H1 (cell line): Measurements from ENCODE around the gene KIAA0319L. TPM values are rescaled to one million over a fixed set of nuclear protein-coding genes. Genes with fewer than 3 reads are reported as not detected.

Experiments
- CTCF ChIA-PET: fragments of 300-600 bp; sonication (Branson Sonifier 250); formaldehyde crosslinking; loops from one replicate; lab custom pipeline; 2021; ENCODE audit not compliant: partially characterized antibody; lab: Charles Lee
- POLR2A ChIA-PET: fragments of 300-600 bp; sonication (Branson Sonifier 250); formaldehyde crosslinking; loops from one replicate; lab custom pipeline; 2021; ENCODE audit warnings: inconsistent platforms; ENCODE audit not compliant: partially characterized antibody; lab: Charles Lee
- DNase-seq, 2 experiments: peaks; one replicate each; pipeline versions ENCODE4 v3.0.0 to v3.0.0-alpha.2; 2010 to 2022; ENCODE audit warnings: low spot score in 2 of 2, low read depth in 1 of 2, mixed read lengths in 1 of 2
- FAIRE-seq: peaks from 2 replicates; lab custom pipeline; 2011; peaks lifted over from hg19 to GRCh38; lab: Jason Lieb, UNC
- H2AFZ ChIP-seq: 2 replicates; pipeline ENCODE4 v1.8.1; 2012; ENCODE audit warnings: low read length, inconsistent platforms
- H2AK5ac ChIP-seq: 2 replicates; pipeline ENCODE4 v1.6.1; 2013; ENCODE audit warnings: low read depth, low read length
- H2BK120ac ChIP-seq: replicated peaks from 2 replicates; pipeline ENCODE3; 2013; ENCODE audit warnings: low read depth, low read length, inconsistent platforms
- H2BK12ac ChIP-seq: 2 replicates; pipeline ENCODE4 v1.6.1; 2013; ENCODE audit warnings: low read depth, low read length
- H2BK15ac ChIP-seq: 2 replicates; pipeline ENCODE4 v1.6.1; 2013; ENCODE audit warnings: low read length
- H2BK20ac ChIP-seq: 2 replicates; pipeline ENCODE4 v1.6.1; 2013; ENCODE audit warnings: low read length
- H2BK5ac ChIP-seq: 2 replicates; pipeline ENCODE4 v1.6.1; 2013; ENCODE audit warnings: low read depth, low read length
- H3K14ac ChIP-seq: 2 replicates; pipeline ENCODE4 v1.6.1; 2013; ENCODE audit warnings: inconsistent platforms; ENCODE audit not compliant: insufficient read length
- H3K18ac ChIP-seq: 2 replicates; pipeline ENCODE4 v1.6.1; 2013; ENCODE audit warnings: low read length; ENCODE audit errors: extremely low read depth
- H3K23ac ChIP-seq: 2 replicates; pipeline ENCODE4 v1.6.1; 2013; ENCODE audit warnings: inconsistent platforms; ENCODE audit not compliant: insufficient read length
- H3K23me2 ChIP-seq: 2 replicates; pipeline ENCODE4 v1.6.1; 2013; ENCODE audit warnings: low read depth, low read length
- H3K27ac ChIP-seq: 2 replicates; pipeline ENCODE4 v1.6.1; 2011; ENCODE audit warnings: low read depth, low read length, inconsistent platforms
- H3K27me3 ChIP-seq, 4 experiments: replicated peaks in 1 of 4; 1 replicate in 1 of 4; 2 replicates in 3 of 4; pipeline versions ENCODE4 v1.6.1 to v1.8.1; 2011 to 2013; ENCODE audit warnings: low read length in 3 of 4, mild to moderate bottlenecking in 3 of 4, inconsistent platforms in 2 of 4, mixed read lengths in 2 of 4, moderate library complexity in 1 of 4; ENCODE audit not compliant: control insufficient read depth in 3 of 4, insufficient read depth in 3 of 4; ENCODE audit errors: extremely low read depth in 1 of 4
- H3K36me3 ChIP-seq, 4 experiments: 2 replicates each; pipeline versions ENCODE4 v1.6.1 to v1.8.1; 2011 to 2013; ENCODE audit warnings: mild to moderate bottlenecking in 4 of 4, low read length in 3 of 4, moderate library complexity in 2 of 4, control low read depth in 1 of 4, inconsistent platforms in 1 of 4; ENCODE audit not compliant: insufficient read depth in 4 of 4, control insufficient read depth in 2 of 4
- H3K4ac ChIP-seq: replicated peaks from 2 replicates; pipeline ENCODE3; 2013; ENCODE audit warnings: low read length, low read depth, mixed read lengths, inconsistent platforms; ENCODE audit not compliant: insufficient read length
- H3K4me1 ChIP-seq, 4 experiments: replicated peaks in 1 of 4; 1 replicate in 1 of 4; 2 replicates in 3 of 4; pipeline versions ENCODE4 v1.6.1 to v1.8.1; 2011 to 2013; ENCODE audit warnings: low read length in 3 of 4, inconsistent platforms in 2 of 4, mixed read lengths in 1 of 4; ENCODE audit not compliant: insufficient read depth in 4 of 4, control insufficient read depth in 3 of 4
- H3K4me2 ChIP-seq, 2 experiments: 2 replicates each; pipeline versions ENCODE4 v1.6.1 to v1.8.1; 2011 to 2013; ENCODE audit warnings: low read depth in 2 of 2, low read length in 2 of 2, control low read depth in 1 of 2, inconsistent platforms in 1 of 2, mild to moderate bottlenecking in 1 of 2; ENCODE audit not compliant: insufficient read depth in 1 of 2
- H3K4me3 ChIP-seq, 4 experiments: fragments of 200-600, 300-600 bp in 1 of 4; sonication (generic), shearing (Covaris generic), sonication (Bioruptor Twin) in 1 of 4; 2 replicates each; pipeline versions ENCODE4 v1.5.1 to v1.8.1; 2011 to 2016; ENCODE audit warnings: low read length in 4 of 4, low read depth in 3 of 4, control low read depth in 2 of 4, inconsistent platforms in 2 of 4, mild to moderate bottlenecking in 2 of 4, mixed read lengths in 1 of 4, moderate library complexity in 1 of 4; ENCODE audit not compliant: insufficient read depth in 2 of 4; ENCODE audit errors: extremely low read depth in 1 of 4
- H3K56ac ChIP-seq: replicated peaks from 2 replicates; pipeline ENCODE3; 2013; ENCODE audit warnings: low read depth, mild to moderate bottlenecking, mixed read lengths, low read length, inconsistent platforms; ENCODE audit not compliant: insufficient read length
- H3K79me1 ChIP-seq: 2 replicates; pipeline ENCODE4 v1.6.1; 2013; ENCODE audit warnings: low read depth, low read length, control low read depth
- H3K79me2 ChIP-seq, 2 experiments: 2 replicates each; pipeline versions ENCODE4 v1.6.1 to v1.8.1; 2012 to 2013; ENCODE audit warnings: low read length in 2 of 2, mild to moderate bottlenecking in 2 of 2, inconsistent platforms in 1 of 2; ENCODE audit not compliant: insufficient read depth in 2 of 2, control insufficient read depth in 1 of 2
- H3K9ac ChIP-seq, 4 experiments: replicated peaks in 1 of 4; 1 replicate in 1 of 4; 2 replicates in 3 of 4; pipeline versions ENCODE4 v1.6.1 to v1.8.1; 2011 to 2013; ENCODE audit warnings: low read depth in 3 of 4, low read length in 3 of 4, control low read depth in 2 of 4, mild to moderate bottlenecking in 2 of 4, moderate library complexity in 2 of 4, inconsistent platforms in 1 of 4; ENCODE audit errors: extremely low read depth in 1 of 4
- H3K9me3 ChIP-seq, 2 experiments: 2 replicates each; pipeline versions ENCODE4 v1.6.1 to v1.8.1; 2012 to 2013; ENCODE audit warnings: mild to moderate bottlenecking in 2 of 2, moderate library complexity in 2 of 2, control low read depth in 1 of 2, inconsistent platforms in 1 of 2, low read depth in 1 of 2, low read length in 1 of 2, mixed read lengths in 1 of 2; ENCODE audit not compliant: insufficient read depth in 2 of 2
- H4K20me1 ChIP-seq, 2 experiments: replicated peaks in 1 of 2; 2 replicates each; pipeline versions ENCODE3 to v1.8.1; 2011 to 2013; ENCODE audit warnings: inconsistent platforms in 2 of 2, low read length in 2 of 2, mild to moderate bottlenecking in 1 of 2; ENCODE audit not compliant: insufficient read depth in 2 of 2, control insufficient read depth in 1 of 2
- H4K5ac ChIP-seq: 2 replicates; pipeline ENCODE4 v1.6.1; 2013; ENCODE audit warnings: low read length, low read depth, mixed read lengths, inconsistent platforms; ENCODE audit not compliant: insufficient read length
- H4K8ac ChIP-seq: 2 replicates; pipeline ENCODE4 v1.8.0; 2013; ENCODE audit warnings: mild to moderate bottlenecking, moderate library complexity, low read length, inconsistent platforms; ENCODE audit not compliant: insufficient read depth; ENCODE audit errors: extremely low read depth
- H4K91ac ChIP-seq: replicated peaks from 2 replicates; pipeline ENCODE3; 2013; ENCODE audit warnings: low read length, mixed read lengths, inconsistent platforms; ENCODE audit not compliant: insufficient read length
- CBX5 ChIP-seq: fragments of 300-800, 300-1000 bp; sonication (generic); IDR thresholded peaks from 2 replicates; pipeline ENCODE4 v1.7.1; 2016; ENCODE audit warnings: antibody characterized with exemption, low read length, low read depth
- CBX8 ChIP-seq: fragments of 300-800, 300-1000 bp; sonication (generic); IDR thresholded peaks from 2 replicates; pipeline ENCODE4 v1.7.1; 2016; ENCODE audit warnings: low read depth, low read length, borderline replicate concordance
- CHD2 ChIP-seq: IDR thresholded peaks from 2 replicates; pipeline ENCODE4 v1.6.1; 2012; ENCODE audit warnings: low read length, improper control_type of control experiment
- CREB1 ChIP-seq: IDR thresholded peaks from 2 replicates; pipeline ENCODE4 v1.6.1; 2012; ENCODE audit warnings: inconsistent platforms
- EGR1 ChIP-seq: IDR thresholded peaks from 2 replicates; pipeline ENCODE4 v1.6.1; 2011; ENCODE audit warnings: low read depth, low read length, borderline replicate concordance
- GABPA ChIP-seq: IDR thresholded peaks from 2 replicates; pipeline ENCODE4 v1.6.1; 2011; ENCODE audit warnings: mild to moderate bottlenecking, low read length, moderate library complexity, borderline replicate concordance; ENCODE audit not compliant: insufficient read depth
- GTF2F1 ChIP-seq: IDR thresholded peaks from 2 replicates; pipeline ENCODE4 v1.6.1; 2012; ENCODE audit warnings: low read depth, low read length, improper control_type of control experiment, borderline replicate concordance
- MAX ChIP-seq: IDR thresholded peaks from 2 replicates; pipeline ENCODE4 v1.6.1; 2012; ENCODE audit warnings: inconsistent platforms
- POLR2A ChIP-seq, 2 experiments: IDR thresholded peaks; 1 replicate in 1 of 2; 2 replicates in 1 of 2; pipeline ENCODE4 v1.6.1; 2011; ENCODE audit warnings: low read depth in 2 of 2, low read length in 2 of 2, mild to moderate bottlenecking in 2 of 2; ENCODE audit errors: control extremely low read depth in 1 of 2
- TEAD4 ChIP-seq: IDR thresholded peaks from 2 replicates; pipeline ENCODE4 v1.6.1; 2012; ENCODE audit warnings: low read depth, low read length, inconsistent platforms, mixed read lengths
- WGBS, 2 experiments: shearing (Covaris generic) in 1 of 2; methylation state at CpG; one replicate each; pipeline versions ENCODE4 v1.1.6 to v1.1.7; 2013 to 2015; ENCODE audit warnings: low lambda C conversion rate in 2 of 2, mixed read lengths in 2 of 2, inconsistent platforms in 1 of 2, low coverage in 1 of 2, missing lambda C conversion rate in 1 of 2; ENCODE audit not compliant: insufficient replicate concordance in 2 of 2, insufficient coverage in 1 of 2, insufficient read length in 1 of 2; ENCODE audit errors: extremely low coverage in 1 of 2, missing lambda C conversion rate in 1 of 2; 5-methylcytosine and 5-hydroxymethylcytosine counted together
- long read RNA-seq, 2 experiments: library from RNA in 1 of 2; library from capped mRNA in 1 of 2; stranded (forward); transcript quantifications; one replicate each; pipeline ENCODE4 v2.0.0, GENCODE V29; 2021; ENCODE audit warnings: inconsistent platforms in 1 of 2
- polyA minus RNA-seq, 3 experiments: library from RNA; depleted of rRNA, polyadenylated mRNA; stranded (reverse); fragments of >200 nt; gene quantifications; 1 replicate in 2 of 3; 2 replicates in 1 of 3; pipeline ENCODE4 v1.2.3, GENCODE V29; 2011
- polyA plus RNA-seq, 7 experiments: library from polyadenylated mRNA; depleted of rRNA in 3 of 7; stranded (reverse) in 5 of 7; unstranded in 2 of 7; fragments of >200 nt in 5 of 7; fragments of 200-250 nt in 2 of 7; gene quantifications; 1 replicate in 5 of 7; 2 replicates in 1 of 7; 4 replicates in 1 of 7; pipeline versions ENCODE4 v1.2.1 to v1.2.3, GENCODE V29; 2011 to 2013; ENCODE audit warnings: missing spikeins in 2 of 7, mixed read lengths in 2 of 7
- total RNA-seq: library from RNA; stranded (reverse); fragmentation: NEBNext Ultra II Directional; extraction: Animal tissue kit (Norgen Biotek cat#: 25700); gene quantifications from 2 replicates; pipeline ENCODE4 v1.2.1, GENCODE V29; 2021

Gene KIAA0319L
- total RNA-seq (49.4 and 55.7 TPM in 2 replicates), polyA plus RNA-seq (2011; rRNA removed) (40.1 and 49.8 TPM in 2 replicates), polyA minus RNA-seq (2011; rRNA and poly(A)+ RNA removed) (97.4 and 122 TPM in 2 replicates)
- 63.9 TPM for polyA plus RNA-seq (2011; cell fraction: cytosol; rRNA removed)
- polyA plus RNA-seq (2011; cell fraction: nucleus; rRNA removed): 69.4 TPM
- 45.0 to 53.8 TPM (median 50.2 TPM) in 4 replicates for polyA plus RNA-seq (2012, experiment 1 of 2)
- polyA plus RNA-seq (2012, experiment 2 of 2): 18.2 TPM
- 54.5 TPM for polyA plus RNA-seq (2013, experiment 1 of 2)
- 52.7 TPM for polyA plus RNA-seq (2013, experiment 2 of 2)
- 39.8 TPM for polyA minus RNA-seq (2011; cell fraction: cytosol; rRNA and poly(A)+ RNA removed)
- 125 TPM for polyA minus RNA-seq (2011; cell fraction: nucleus; rRNA and poly(A)+ RNA removed)
- long read RNA-seq, experiment 1, full-length matches to known transcripts: 2 of 24 reads
- long read RNA-seq, experiment 1, partial matches to known transcripts: 9 of 24 reads
- long read RNA-seq, experiment 1, other reads (novel, unspliced or antisense): 13 of 24 reads
- long read RNA-seq, experiment 2, partial matches to known transcripts: 4 of 5 reads
- long read RNA-seq, experiment 2, other reads (novel, unspliced or antisense): 1 of 5 reads

DNA sequence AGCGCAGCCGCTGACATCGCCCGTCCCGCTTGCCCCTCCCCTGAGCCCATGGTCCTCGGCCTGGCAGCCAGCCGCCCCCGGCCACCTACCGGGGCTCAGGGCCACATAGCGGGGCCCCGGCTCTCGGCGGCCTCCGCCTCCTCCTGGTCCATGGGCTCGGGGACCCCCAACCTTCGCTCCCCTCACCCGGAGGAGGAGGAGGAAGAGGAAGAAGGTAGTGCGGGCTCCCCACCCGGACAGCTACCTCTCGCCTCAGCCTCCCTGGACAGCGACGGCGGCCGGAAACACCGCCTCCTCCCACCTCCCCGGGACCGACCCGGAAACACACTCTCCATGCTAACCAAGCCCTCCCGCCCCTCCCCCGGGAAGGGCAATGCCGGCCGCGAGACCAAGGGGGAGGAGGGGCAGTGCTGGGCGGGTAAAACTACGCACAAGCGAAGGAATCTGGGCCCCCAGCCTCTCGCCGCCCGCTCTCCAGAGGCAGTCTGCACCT is at the start of gene KIAA0319L:
Gene KIAA0319L (minus strand): TSS at position 286 of the 493 bp plus-strand sequence. CDS start 2,912 bp downstream, outside the sequence.
- H3K23ac ChIP-seq: no peak within 1 kb of the TSS
- CTCF ChIA-PET: interaction anchor here (0.6 to 7.6 kb wide), 7 partner anchors 11 to 525 kb away, joined by 3 to 72 read pairs (median 4); partner anchors contain the start of gene TFAP2E
- TF ChIP-seq GABPA: peak; percentile 76
- no peak for TF ChIP-seq GTF2F1
- TF ChIP-seq MAX: no peak
- TF ChIP-seq CREB1: no peak; the same call in 1 of the 2 replicates
- TF ChIP-seq POLR2A (IDR thresholded peaks at IDR 0.05; ENCODE audit: control extremely low read depth in 1 of 2, low read depth in 2 of 2, low read length in 2 of 2): peak in 1 of 2 experiments; percentile 44; a peak in 1 of 3 replicates
- no peak for TF ChIP-seq TEAD4
- TF ChIP-seq CBX5: no peak
- TF ChIP-seq CHD2: no peak
- TF ChIP-seq EGR1: 0 out of 2 replicates have a peak, but pooled peaks have one; percentile 17
- TF ChIP-seq CBX8: no peak

More for the DNA sequence above, at the start of gene KIAA0319L:
- Histone ChIP-seq H3K56ac (peak within 1 kb of the TSS; percentile 90), H2BK12ac (peak within 1 kb of the TSS; percentile 87), H3K4me1 (peaks cover 7 to 20% (median 16%) of the 10 kb centered on the region in 4 experiments; a peak in 6 of 7 replicates), H3K14ac (no peak within 1 kb of the TSS), H2BK5ac (peak within 1 kb of the TSS; percentile 99), H2AFZ (no peak within 1 kb of the TSS), H4K5ac (peak within 1 kb of the TSS; percentile 88), H3K18ac (peak within 1 kb of the TSS; percentile 100), H3K9me3 (no peaks in the 10 kb centered on the region), H4K20me1 (peaks cover 0 to 12% of the 10 kb centered on the region in 2 experiments), H3K4ac (no peak within 1 kb of the TSS), H4K8ac (peak within 1 kb of the TSS; percentile 98), H2BK15ac (no peak within 1 kb of the TSS), H4K91ac (peak within 1 kb of the TSS; percentile 96), H2AK5ac (peak within 1 kb of the TSS; percentile 65; the same call in 1 of the 2 replicates), H3K4me3 (peak within 1 kb of the TSS; percentile 72 to 91 (median 80)), H3K36me3 (peaks cover 3 to 37% (median 11%) of the 10 kb centered on the region in 4 experiments; a peak in 5 of 8 replicates), H3K27me3 (no peaks in the 10 kb centered on the region), H2BK120ac (no peak within 1 kb of the TSS), H3K23me2 (peaks cover 7% of the 10 kb centered on the region; the same call in 1 of the 2 replicates), H3K27ac (peak within 1 kb of the TSS; percentile 96), H3K79me1 (peaks cover 3% of the 10 kb centered on the region), H3K9ac (peak within 1 kb of the TSS; percentile 67 to 93 (median 86)), H2BK20ac (no peak within 1 kb of the TSS), H3K79me2 (peaks cover 4 to 46% of the 10 kb centered on the region in 2 experiments; a peak in 3 of 4 replicates), H3K4me2 (peak within 1 kb of the TSS; percentile 85 to 92)
- DNase-seq (peak in 1 of 2 experiments; percentile 98), FAIRE-seq (no peak)
- WGBS, 2 experiments: 1% methylated on average over 28 of the region's 39 CpGs; no CpG with 5 or more reads in 1 of the 2 experiments
- POLR2A ChIA-PET: interaction anchor here (0.6 to 2.8 kb wide), 14 partner anchors 8 to 370 kb away, joined by 3 to 22 read pairs (median 4); partner anchors contain the start of gene TFAP2E
